Choroid plexus epithelial cell (primary cell): ENCODE results near the gene S100A8.

ENCODE experiments used
- DNase-seq: peaks from one replicate; pipeline ENCODE4 v3.0.0-alpha.2; 2010; ENCODE audit warnings: low read depth
- H3K4me3 ChIP-seq: 2 replicates; pipeline ENCODE4 v1.5.1; 2011; ENCODE audit warnings: low read depth, mild to moderate bottlenecking, control low read depth, low read length, moderate library complexity
- CTCF ChIP-seq: conservative IDR thresholded peaks from 2 replicates; pipeline ENCODE4 v1.5.1; 2011; ENCODE audit warnings: low read depth, mild to moderate bottlenecking, control low read depth, inconsistent platforms, low read length, moderate library complexity

Gene S100A8

GRCh38 chr1:153360592-153361479, 30.0 kb downstream of the S100A8 start:
- no peak overlapping the region for H3K4me3 ChIP-seq

GRCh38 chr1:153360190-153360589, 30.7 kb downstream of the S100A8 start:
- DNase-seq, result no peak
- TF ChIP-seq CTCF, result no peak
- H3K4me3 ChIP-seq, result no peak overlapping the region

More at GRCh38 chr1:153360592-153361479, 30.0 kb downstream of the S100A8 start:
- TF ChIP-seq CTCF, result no peak
- DNase-seq, result no peak

DNA sequence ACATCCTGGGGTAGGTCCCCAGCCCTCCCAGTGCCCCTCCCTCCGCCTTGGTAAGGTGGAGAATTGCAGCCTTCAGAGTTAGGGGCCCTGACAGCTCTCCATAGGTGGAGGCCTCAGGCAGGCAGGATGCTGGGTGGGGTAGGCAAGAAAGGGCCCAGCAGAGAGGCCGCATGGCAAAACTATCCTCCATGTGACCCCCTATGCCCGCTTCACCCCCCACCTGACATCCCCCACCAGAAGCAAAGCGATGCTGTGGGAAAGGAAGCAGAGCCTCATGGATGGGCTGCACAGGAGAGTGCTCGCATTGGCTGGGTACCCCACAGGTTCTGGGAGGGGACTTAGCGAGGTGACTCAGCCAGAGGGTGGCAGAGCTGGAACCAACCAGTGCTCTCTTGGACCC, 31.6 kb downstream of the S100A8 start:
- no peak for TF ChIP-seq CTCF
- no peak for DNase-seq
- H3K4me3 ChIP-seq, result no peak overlapping the region

- no peak for DNase-seq
- no peak overlapping the region for H3K4me3 ChIP-seq
- no peak for TF ChIP-seq CTCF
Observed at GRCh38 chr1:153358691-153358975, 32.2 kb downstream of the S100A8 start.

GRCh38 chr1:153357853-153358690, 32.8 kb downstream of the S100A8 start, which contains the start of gene S100A9:
S100A9 (plus strand) TSS chr1:153357854; CDS start chr1:153358284, 430 bp downstream.
- DNase-seq, result no peak
- no peak for TF ChIP-seq CTCF
- no peak within 1 kb of the TSS for H3K4me3 ChIP-seq

DNA sequence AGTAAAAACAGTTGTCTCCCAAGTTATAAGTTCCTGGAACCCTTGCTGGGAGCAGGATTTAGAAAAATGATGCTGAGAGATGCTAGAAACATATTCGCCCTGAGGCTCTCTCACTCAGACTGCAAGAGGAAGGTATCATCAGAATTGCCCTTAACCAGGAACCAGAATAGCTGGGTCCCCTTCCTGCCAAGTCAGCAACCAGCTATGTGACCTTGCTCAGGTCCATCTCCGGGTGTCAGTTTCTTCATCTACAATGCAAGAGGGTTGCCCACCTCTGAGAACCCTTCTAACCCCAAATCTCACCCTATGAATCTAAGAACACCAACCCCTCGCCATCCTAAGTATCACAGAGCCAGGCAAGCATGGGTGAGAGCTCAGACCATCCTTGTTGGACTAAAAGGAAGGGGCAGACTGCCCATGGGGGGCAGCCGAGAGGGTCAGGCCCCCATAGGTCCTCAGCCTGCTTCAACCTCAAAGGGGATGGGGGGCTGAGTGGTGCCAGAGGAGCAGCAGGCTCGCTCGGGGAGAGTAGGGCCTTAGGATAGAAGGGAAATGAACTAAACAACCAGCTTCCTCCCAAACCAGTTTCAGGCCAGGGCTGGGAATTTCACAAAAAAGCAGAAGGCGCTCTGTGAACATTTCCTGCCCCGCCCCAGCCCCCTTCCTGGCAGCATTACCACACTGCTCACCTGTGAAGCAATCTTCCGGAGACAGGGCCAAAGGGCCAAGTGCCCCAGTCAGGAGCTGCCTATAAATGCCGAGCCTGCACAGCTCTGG, 33.6 kb downstream of the S100A8 start:
- no peak for TF ChIP-seq CTCF
- no peak for DNase-seq

More for the DNA sequence above, 33.6 kb downstream of the S100A8 start:
- H3K4me3 ChIP-seq, result no peak overlapping the region
